GM13977 (cell line): Measurements from ENCODE around the gene RAPGEF5.

ENCODE experiments used
- DNase-seq: peaks from one replicate; pipeline ENCODE4 v3.0.0; 2012; ENCODE audit warnings: low spot score
- in situ Hi-C: fragments of 300-500 bp; cut with MboI; formaldehyde crosslinking; loops from one replicate; pipeline ENCODE4 v1.12.0; 2022; ENCODE audit warnings: low sequenced_read_pairs, low pct_unique_long_range_greater_than_20kb, mixed read lengths, inconsistent platforms; ENCODE audit not compliant: unreplicated experiment
- TF ChIP-seq, protein P1 (sequence below): IDR thresholded peaks from 2 replicates; pipeline ENCODE4 v1.5.1; 2012; ENCODE audit warnings: mild to moderate bottlenecking, control low read depth; ENCODE audit not compliant: insufficient read depth; ENCODE audit errors: extremely low read depth, missing control alignments

Gene RAPGEF5

DNA sequence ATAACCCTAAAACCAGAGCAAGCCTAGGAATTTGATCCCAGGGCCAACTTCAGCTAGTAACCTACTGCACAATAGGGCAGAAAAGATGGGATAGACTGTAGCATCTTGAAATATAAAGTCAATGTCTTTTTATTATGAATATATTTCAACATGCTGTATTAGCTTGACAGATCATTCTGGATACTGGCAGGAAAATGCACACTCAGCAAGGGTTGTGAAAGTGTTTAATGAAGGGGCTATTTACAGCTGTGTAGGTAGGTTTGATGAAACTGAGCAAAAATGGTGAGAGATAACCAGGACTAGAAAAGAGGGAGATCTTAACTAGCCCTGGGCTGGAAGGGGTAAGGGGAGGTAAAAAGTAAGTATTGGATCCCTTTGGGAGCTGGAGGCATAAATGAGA, 156.2 kb downstream of the RAPGEF5 start:
- TF ChIP-seq, protein P1, sequence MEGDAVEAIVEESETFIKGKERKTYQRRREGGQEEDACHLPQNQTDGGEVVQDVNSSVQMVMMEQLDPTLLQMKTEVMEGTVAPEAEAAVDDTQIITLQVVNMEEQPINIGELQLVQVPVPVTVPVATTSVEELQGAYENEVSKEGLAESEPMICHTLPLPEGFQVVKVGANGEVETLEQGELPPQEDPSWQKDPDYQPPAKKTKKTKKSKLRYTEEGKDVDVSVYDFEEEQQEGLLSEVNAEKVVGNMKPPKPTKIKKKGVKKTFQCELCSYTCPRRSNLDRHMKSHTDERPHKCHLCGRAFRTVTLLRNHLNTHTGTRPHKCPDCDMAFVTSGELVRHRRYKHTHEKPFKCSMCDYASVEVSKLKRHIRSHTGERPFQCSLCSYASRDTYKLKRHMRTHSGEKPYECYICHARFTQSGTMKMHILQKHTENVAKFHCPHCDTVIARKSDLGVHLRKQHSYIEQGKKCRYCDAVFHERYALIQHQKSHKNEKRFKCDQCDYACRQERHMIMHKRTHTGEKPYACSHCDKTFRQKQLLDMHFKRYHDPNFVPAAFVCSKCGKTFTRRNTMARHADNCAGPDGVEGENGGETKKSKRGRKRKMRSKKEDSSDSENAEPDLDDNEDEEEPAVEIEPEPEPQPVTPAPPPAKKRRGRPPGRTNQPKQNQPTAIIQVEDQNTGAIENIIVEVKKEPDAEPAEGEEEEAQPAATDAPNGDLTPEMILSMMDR, result no peak
- DNase-seq, result no peak
- in situ Hi-C loops, result no loop called here

GRCh38 chr7:22200238-22200637, 156.7 kb downstream of the RAPGEF5 start:
- DNase-seq, result no peak
- TF ChIP-seq, protein P1, result no peak
- in situ Hi-C loops, result no loop called here

- no peak for DNase-seq
- in situ Hi-C loops, result no loop called here
- TF ChIP-seq, protein P1, result no peak
Observed at GRCh38 chr7:22197376-22197775, 159.6 kb downstream of the RAPGEF5 start.

GRCh38 chr7:22196429-22196828, 160.5 kb downstream of the RAPGEF5 start:
- TF ChIP-seq, protein P1, result no peak
- in situ Hi-C loops, result no loop called here
- no peak for DNase-seq

DNA sequence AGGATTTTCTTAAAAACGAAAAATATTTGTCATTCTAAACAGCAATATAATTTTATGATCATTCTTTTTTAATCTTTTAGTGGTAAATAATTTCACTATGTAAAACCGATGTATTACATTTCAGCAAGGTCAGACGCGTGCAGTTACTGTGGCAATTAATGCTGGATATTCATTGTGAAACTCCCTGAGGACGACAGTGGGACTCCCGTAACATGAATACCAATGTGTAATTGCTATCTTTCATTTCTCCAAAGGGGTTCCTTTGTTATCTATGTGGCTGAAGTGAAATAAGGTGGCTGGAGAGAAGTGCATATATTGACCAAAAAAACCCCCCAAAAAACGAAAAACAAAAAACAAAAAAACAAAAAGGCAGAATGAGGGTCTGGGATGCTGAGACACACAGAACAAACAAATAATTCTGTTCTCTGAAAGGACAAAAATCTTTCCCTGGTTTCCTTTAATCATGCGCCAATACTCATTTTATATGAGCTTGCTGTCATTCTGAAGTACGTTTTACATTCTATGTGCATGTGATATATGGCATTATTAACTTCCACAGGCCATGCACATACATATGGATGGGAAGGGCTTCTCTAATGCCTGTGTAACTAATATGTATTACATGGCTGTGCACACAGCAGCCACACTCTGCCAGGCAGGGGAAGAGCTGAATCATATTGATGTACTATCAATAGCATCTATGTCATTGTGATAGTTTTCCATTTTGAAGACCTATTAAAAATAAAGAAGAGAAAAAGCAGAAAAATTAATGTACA, 161.4 kb downstream of the RAPGEF5 start:
- DNase-seq, result no peak
- in situ Hi-C loops, result no loop called here

DNA sequence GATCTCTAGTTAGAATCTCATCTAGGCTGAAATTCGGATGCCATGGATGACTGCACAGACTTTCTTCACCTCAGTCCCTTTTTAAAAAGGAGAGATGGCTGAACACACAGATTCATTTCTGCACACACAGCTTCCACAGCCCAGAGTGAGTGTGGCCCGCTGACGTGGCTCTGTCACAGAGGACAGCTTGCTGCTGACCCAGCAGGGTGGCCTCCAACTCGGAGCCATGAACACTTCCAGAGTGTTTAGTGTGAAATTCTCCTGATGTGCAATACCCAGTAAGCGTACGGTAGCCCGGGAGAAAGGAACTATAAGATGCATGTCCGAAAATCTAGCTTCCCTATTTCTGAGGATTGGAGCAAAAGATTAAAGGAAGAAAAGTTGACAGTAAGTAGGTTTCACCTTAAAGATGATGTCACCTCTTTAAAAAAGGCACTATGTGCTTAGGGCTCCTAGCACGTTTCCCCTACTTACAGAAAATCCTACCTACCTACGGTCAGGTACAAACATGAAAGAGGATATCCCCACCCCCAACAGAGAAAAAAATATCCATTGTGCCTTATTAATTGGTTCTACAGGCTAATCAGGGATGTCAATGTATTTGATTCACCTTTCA, 162.2 kb downstream of the RAPGEF5 start:
- TF ChIP-seq, protein P1, result no peak
- in situ Hi-C loops, result no loop called here
- no peak for DNase-seq

More for the DNA sequence above, 161.4 kb downstream of the RAPGEF5 start:
- TF ChIP-seq, protein P1, result no peak
